ENCODE measurements around the gene TMEM186. TPM values are rescaled to one million over a fixed set of nuclear protein-coding genes. Genes with fewer than 3 reads are reported as not detected.
A peak's percentile ranks its signal among the peaks of the same experiment; 100 is the strongest.

TMEM186 gene
- total and polyA plus RNA-seq, 2 experiments from 2014 or later: 8.3 to 14.8 TPM

DNA sequence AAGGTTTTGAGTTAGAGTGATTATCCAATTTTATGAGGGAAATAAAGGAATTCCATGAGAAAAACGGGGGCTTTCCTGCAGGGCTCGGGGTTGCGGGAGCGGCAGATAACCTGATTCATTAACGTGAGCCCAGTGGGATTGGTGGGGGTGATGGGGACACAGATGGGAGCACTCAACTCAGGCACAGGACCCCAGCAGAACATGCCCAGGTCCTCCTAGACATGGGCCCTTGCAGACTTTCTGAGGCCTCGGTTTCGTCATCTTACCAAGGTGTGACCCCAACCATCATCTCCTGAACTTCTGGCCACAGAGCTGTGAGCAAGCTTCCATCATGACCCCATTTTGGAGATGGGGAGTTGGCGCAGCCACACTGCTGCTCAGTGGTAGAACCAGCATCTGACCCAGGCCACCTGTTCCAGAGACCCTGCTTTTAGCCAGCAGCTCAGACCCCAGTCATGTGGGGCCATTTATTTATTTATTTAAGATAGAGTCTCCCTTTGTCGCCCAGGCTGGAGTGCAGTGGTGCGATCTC, 49.0 kb upstream of the TMEM186 start:
- Histone ChIP-seq H3K4me3 (no peak overlapping the region), H3K79me2 (replicated peaks; ENCODE audit: insufficient read depth) (peaks cover 20% of the 10 kb centered on the region), H3K4me2 (no peak overlapping the region), H3K27ac (ENCODE audit: low read depth) (peak overlapping the region; percentile 69; the same call in 1 of the 2 replicates), H3K4me1 (ENCODE audit: insufficient read depth) (peaks cover 21% of the 10 kb centered on the region), H4K20me1 (replicated peaks; ENCODE audit: insufficient read depth) (peaks cover 3% of the 10 kb centered on the region; the same call in 1 of the 2 replicates), H3K9me2 (ENCODE audit: insufficient read depth) (no peaks in the 10 kb centered on the region), H3K36me3 (ENCODE audit: insufficient read depth) (no peaks in the 10 kb centered on the region), H3K27me3 (ENCODE audit: insufficient read depth) (no peaks in the 10 kb centered on the region), H3F3A (replicated peaks; ENCODE audit: low read depth) (peaks cover 23% of the 10 kb centered on the region; the same call in 1 of the 2 replicates), H2AFZ (no peak overlapping the region)
- Mint-ChIP-seq H3K27ac (no peak overlapping the region), H3K9me3 (peaks cover 3% of the 10 kb centered on the region; the same call in 1 of the 3 replicates), H3K4me1 (peaks cover 54% of the 10 kb centered on the region), H3K36me3 (ENCODE audit: low read depth) (peaks cover 41% of the 10 kb centered on the region), H3K27me3 (ENCODE audit: insufficient read depth, low read depth, poor library complexity) (peaks cover 35% of the 10 kb centered on the region), H3K4me3 (no peak overlapping the region)
- DNase-seq (ENCODE audit: low spot score): no peak
- TF ChIP-seq POLR2AphosphoS5 (IDR thresholded peaks at IDR 0.05; ENCODE audit: low read depth) (peak; percentile 31), ZNF114 (CRISPR knock-in tag; IDR thresholded peaks at IDR 0.05) (no peak)
- ATAC-seq: no peak

GRCh38 chr16:8845699-8846298, 48.4 kb upstream of the TMEM186 start:
- H3K4me1 Mint-ChIP-seq: peaks cover 51% of the 10 kb centered on the region
- Histone ChIP-seq H3K4me3 (no peak overlapping the region), H3K27ac (ENCODE audit: low read depth) (no peak overlapping the region), H4K20me1 (replicated peaks; ENCODE audit: insufficient read depth) (peaks cover 3% of the 10 kb centered on the region; the same call in 1 of the 2 replicates), H3K4me1 (ENCODE audit: insufficient read depth) (peaks cover 21% of the 10 kb centered on the region), H3K36me3 (ENCODE audit: insufficient read depth) (no peaks in the 10 kb centered on the region), H2AFZ (no peak overlapping the region), H3K79me2 (replicated peaks; ENCODE audit: insufficient read depth) (peaks cover 20% of the 10 kb centered on the region), H3K9me2 (ENCODE audit: insufficient read depth) (no peaks in the 10 kb centered on the region), H3K27me3 (ENCODE audit: insufficient read depth) (no peaks in the 10 kb centered on the region), H3F3A (replicated peaks; ENCODE audit: low read depth) (peaks cover 23% of the 10 kb centered on the region; the same call in 1 of the 2 replicates), H3K4me2 (no peak overlapping the region)
- peaks cover 34% of the 10 kb centered on the region for H3K36me3 Mint-ChIP-seq (ENCODE audit: low read depth)
- ATAC-seq: no peak
- no peak overlapping the region for H3K4me3 Mint-ChIP-seq
- no peak overlapping the region for H3K27ac Mint-ChIP-seq
- DNase-seq (ENCODE audit: low spot score): no peak
- H3K9me3 Mint-ChIP-seq: peaks cover 3% of the 10 kb centered on the region; the same call in 1 of the 3 replicates
- H3K27me3 Mint-ChIP-seq (ENCODE audit: insufficient read depth, low read depth, poor library complexity): peaks cover 32% of the 10 kb centered on the region
- TF ChIP-seq, protein P1, sequence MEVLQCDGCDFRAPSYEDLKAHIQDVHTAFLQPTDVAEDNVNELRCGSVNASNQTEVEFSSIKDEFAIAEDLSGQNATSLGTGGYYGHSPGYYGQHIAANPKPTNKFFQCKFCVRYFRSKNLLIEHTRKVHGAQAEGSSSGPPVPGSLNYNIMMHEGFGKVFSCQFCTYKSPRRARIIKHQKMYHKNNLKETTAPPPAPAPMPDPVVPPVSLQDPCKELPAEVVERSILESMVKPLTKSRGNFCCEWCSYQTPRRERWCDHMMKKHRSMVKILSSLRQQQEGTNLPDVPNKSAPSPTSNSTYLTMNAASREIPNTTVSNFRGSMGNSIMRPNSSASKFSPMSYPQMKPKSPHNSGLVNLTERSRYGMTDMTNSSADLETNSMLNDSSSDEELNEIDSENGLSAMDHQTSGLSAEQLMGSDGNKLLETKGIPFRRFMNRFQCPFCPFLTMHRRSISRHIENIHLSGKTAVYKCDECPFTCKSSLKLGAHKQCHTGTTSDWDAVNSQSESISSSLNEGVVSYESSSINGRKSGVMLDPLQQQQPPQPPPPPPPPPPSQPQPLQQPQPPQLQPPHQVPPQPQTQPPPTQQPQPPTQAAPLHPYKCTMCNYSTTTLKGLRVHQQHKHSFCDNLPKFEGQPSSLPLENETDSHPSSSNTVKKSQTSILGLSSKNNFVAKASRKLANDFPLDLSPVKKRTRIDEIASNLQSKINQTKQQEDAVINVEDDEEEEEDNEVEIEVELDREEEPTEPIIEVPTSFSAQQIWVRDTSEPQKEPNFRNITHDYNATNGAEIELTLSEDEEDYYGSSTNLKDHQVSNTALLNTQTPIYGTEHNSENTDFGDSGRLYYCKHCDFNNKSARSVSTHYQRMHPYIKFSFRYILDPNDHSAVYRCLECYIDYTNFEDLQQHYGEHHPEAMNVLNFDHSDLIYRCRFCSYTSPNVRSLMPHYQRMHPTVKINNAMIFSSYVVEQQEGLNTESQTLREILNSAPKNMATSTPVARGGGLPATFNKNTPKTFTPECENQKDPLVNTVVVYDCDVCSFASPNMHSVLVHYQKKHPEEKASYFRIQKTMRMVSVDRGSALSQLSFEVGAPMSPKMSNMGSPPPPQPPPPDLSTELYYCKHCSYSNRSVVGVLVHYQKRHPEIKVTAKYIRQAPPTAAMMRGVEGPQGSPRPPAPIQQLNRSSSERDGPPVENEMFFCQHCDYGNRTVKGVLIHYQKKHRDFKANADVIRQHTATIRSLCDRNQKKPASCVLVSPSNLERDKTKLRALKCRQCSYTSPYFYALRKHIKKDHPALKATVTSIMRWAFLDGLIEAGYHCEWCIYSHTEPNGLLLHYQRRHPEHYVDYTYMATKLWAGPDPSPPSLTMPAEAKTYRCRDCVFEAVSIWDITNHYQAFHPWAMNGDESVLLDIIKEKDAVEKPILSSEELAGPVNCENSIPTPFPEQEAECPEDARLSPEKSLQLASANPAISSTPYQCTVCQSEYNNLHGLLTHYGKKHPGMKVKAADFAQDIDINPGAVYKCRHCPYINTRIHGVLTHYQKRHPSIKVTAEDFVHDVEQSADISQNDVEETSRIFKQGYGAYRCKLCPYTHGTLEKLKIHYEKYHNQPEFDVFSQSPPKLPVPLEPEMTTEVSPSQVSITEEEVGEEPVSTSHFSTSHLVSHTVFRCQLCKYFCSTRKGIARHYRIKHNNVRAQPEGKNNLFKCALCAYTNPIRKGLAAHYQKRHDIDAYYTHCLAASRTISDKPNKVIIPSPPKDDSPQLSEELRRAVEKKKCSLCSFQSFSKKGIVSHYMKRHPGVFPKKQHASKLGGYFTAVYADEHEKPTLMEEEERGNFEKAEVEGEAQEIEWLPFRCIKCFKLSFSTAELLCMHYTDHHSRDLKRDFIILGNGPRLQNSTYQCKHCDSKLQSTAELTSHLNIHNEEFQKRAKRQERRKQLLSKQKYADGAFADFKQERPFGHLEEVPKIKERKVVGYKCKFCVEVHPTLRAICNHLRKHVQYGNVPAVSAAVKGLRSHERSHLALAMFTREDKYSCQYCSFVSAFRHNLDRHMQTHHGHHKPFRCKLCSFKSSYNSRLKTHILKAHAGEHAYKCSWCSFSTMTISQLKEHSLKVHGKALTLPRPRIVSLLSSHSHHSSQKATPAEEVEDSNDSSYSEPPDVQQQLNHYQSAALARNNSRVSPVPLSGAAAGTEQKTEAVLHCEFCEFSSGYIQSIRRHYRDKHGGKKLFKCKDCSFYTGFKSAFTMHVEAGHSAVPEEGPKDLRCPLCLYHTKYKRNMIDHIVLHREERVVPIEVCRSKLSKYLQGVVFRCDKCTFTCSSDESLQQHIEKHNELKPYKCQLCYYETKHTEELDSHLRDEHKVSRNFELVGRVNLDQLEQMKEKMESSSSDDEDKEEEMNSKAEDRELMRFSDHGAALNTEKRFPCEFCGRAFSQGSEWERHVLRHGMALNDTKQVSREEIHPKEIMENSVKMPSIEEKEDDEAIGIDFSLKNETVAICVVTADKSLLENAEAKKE (CRISPR knock-in tag; IDR thresholded peaks at IDR 0.05): no peak
- TF ChIP-seq EZH2 (IDR thresholded peaks at IDR 0.05; ENCODE audit: low read depth, unreplicated experiment) (no peak), EZH2phosphoT487 (IDR thresholded peaks at IDR 0.05; ENCODE audit: unreplicated experiment) (no peak), ZNF331 (CRISPR knock-in tag; IDR thresholded peaks at IDR 0.05; ENCODE audit: low read depth) (no peak), REST (IDR thresholded peaks at IDR 0.05; ENCODE audit: unreplicated experiment) (no peak)
- TF ChIP-seq, protein P2, sequence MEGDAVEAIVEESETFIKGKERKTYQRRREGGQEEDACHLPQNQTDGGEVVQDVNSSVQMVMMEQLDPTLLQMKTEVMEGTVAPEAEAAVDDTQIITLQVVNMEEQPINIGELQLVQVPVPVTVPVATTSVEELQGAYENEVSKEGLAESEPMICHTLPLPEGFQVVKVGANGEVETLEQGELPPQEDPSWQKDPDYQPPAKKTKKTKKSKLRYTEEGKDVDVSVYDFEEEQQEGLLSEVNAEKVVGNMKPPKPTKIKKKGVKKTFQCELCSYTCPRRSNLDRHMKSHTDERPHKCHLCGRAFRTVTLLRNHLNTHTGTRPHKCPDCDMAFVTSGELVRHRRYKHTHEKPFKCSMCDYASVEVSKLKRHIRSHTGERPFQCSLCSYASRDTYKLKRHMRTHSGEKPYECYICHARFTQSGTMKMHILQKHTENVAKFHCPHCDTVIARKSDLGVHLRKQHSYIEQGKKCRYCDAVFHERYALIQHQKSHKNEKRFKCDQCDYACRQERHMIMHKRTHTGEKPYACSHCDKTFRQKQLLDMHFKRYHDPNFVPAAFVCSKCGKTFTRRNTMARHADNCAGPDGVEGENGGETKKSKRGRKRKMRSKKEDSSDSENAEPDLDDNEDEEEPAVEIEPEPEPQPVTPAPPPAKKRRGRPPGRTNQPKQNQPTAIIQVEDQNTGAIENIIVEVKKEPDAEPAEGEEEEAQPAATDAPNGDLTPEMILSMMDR (conservative IDR thresholded peaks at IDR 0.05; ENCODE audit: low read depth in 2 of 2): no peak

Measured in GM23338 (cell line).